Activated CD4-positive, alpha-beta T cell treated with anti-CD3 and anti-CD28 coated beads, Interleukin-2, amount 50 U/mL, for 24 hours (primary cell): ENCODE measurements around the gene XKR7.
"Not testable (repeated sequence)": the region's sequence is repeated elsewhere in the genome, so short reads cannot be mapped to it uniquely, and the experiment has no call there.

ENCODE experiments used
- DNase-seq, 2 donors: peaks; one replicate each; pipeline ENCODE4 v3.0.0-alpha.2; 2020; ENCODE audit warnings: low read depth in 1 of 2, low spot score in 1 of 2

Gene XKR7, protein sequence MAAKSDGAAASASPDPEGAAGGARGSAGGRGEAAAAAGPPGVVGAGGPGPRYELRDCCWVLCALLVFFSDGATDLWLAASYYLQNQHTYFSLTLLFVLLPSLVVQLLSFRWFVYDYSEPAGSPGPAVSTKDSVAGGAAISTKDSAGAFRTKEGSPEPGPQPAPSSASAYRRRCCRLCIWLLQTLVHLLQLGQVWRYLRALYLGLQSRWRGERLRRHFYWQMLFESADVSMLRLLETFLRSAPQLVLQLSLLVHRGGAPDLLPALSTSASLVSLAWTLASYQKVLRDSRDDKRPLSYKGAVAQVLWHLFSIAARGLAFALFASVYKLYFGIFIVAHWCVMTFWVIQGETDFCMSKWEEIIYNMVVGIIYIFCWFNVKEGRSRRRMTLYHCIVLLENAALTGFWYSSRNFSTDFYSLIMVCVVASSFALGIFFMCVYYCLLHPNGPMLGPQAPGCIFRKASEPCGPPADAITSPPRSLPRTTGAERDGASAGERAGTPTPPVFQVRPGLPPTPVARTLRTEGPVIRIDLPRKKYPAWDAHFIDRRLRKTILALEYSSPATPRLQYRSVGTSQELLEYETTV

DNA sequence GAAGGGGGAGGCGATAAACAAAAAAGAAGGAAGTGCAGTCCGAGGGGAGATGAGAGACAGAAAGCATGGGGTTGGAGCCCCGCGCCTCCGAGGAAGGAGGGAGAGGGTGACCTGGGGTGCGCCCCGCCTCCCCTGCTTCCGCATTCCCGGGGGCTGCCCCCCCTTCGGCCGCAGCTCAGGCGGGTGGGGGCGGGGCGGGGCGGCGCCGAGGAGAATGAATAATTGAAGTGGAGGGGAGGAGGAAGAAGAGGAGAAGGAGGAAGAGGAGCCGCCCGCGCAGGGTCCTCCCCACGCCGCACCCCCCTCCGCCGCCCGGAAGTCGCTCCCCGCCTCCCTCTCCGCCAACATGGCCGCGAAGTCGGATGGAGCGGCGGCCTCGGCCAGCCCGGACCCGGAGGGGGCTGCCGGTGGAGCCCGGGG lies at the start of gene XKR7:
XKR7 (plus strand) TSS at position 322 of the 420 bp plus-strand sequence; CDS start at position 347, 25 bp downstream.
- DNase-seq, result no peak

DNA sequence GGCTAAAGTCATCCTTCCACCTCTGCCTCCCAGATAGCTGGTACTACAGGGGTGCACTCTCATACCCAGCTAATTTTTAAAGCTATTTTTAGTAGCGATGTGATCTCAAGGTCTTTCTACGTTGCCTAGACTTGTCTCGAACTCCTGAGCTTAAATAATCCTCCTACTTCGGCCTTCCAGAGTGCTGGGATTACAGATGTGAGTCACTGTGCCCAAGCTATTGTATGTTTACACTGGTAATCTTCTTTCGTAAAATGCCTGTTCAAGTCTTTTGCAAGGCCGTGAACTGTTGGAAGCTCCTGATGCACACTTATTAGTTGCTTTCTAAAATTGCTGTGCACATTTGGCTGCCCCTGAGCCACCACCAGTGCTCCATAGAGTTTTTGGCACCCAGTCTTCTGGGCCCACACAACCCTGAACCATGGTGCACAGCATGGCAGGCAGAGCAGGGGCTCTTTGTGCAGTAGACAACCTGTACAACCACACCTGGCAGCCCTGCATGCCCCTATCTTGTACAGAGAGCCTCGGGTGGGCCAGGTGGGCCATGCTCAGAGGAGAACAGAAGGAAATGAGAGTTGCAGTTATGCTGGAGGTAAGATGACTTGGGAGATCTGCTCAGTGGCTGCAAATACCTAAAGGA lies 49.4 kb upstream of the XKR7 start:
- no peak for DNase-seq

- DNase-seq, result no peak
These were observed 48.4 kb upstream of the XKR7 start for GRCh38 chr20:31919410-31920155.

- no peak for DNase-seq
These were observed 47.6 kb upstream of the XKR7 start for GRCh38 chr20:31920275-31920855.

DNA sequence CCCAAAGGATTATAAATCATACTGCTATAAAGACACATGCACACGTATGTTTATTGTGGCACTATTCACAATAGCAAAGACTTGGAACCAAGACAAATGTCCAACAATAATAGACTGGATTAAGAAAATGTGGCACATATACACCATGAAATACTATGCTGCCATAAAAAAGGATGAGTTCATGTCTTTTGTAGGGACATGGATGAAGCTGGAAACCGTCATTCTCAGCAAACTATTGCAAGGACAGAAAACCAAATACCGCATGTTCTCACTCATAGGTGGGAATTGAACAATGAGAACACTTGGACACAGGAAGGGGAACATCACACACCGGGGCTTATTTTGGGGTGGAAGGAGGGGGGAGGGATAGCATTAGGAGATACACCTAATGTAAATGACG lies 46.5 kb upstream of the XKR7 start:
- DNase-seq, result not testable (repeated sequence)

DNA sequence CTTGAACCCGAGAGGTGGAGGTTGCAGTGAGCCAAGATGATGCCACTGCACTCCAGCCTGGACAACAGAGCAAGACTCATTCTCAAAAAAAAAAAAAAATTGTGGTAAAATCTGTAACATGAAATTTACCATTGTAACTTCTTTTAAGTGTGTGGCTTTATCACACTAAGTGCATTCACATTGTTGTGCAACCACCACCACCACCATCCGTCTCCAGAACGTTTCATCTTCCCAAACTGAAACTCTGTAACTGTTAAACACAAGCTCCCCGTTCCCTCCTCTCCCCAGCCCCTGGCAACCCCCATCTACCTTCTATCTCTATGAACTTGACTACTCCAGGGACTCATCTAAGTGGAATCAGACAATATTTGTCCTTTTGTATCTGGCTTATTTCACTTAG lies 45.8 kb upstream of the XKR7 start:
- DNase-seq, result no peak

DNA sequence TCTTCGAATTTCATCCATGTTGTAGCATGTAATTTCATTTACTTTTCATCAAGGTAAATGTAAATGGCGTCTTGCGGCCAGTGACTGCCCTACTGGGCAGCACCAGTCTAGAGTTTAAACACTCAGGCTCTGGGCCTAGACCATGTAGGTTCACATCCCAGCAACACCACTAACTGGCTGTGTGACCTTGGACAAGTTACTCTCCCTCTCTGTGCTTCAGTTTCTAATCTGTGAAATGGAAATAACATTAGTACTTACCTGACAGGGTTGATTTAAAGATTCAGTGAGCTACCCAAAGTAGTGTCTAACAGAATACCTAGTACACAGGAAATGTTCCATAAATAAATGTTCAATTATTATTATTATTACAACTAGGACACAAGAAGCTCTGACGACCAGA lies 45.4 kb upstream of the XKR7 start:
- no peak for DNase-seq

DNA sequence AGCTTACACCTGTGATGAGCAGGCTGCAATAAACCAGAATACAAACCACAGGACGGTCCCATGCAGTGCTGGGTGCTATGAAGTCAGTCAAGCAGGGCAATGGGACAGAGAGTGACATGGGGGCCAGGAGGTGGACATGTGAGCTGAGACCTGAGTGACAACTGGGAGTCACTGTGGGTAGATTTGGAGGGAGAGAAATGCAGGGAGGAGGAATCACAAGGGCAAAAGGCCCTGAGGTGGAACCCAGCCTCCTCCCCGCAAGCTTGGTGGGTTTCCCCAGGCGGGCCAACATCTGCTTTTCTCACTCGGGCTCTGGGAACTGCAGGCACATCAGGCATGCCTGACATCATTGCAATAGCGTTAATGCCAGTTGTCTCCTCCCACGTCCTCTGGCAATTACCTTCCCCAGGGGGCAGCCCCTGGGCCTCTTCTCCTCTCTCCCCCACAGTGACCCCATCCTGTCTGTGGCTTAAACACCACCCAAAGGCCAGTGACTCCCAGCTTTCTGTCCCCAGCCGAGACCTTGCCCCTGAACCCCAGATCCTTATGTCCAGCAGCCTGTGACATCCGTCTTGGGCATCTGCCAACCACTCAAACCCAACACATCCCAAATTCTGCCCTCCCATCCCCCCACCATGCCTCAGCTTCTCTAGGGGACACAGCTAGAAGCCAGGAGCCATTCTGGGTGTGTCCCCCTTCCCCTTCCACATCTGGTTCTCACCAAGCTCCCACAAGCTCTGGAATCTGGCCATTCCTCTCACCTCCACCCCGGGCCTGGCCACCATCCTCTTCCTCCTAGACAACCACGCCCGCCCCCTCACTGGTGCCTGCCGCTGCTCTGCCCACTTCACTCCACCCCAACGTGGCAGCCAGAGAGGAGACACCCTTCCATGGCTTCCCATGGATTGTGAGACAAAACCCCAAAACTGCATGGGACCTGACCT lies 44.3 kb upstream of the XKR7 start:
- no peak for DNase-seq

DNA sequence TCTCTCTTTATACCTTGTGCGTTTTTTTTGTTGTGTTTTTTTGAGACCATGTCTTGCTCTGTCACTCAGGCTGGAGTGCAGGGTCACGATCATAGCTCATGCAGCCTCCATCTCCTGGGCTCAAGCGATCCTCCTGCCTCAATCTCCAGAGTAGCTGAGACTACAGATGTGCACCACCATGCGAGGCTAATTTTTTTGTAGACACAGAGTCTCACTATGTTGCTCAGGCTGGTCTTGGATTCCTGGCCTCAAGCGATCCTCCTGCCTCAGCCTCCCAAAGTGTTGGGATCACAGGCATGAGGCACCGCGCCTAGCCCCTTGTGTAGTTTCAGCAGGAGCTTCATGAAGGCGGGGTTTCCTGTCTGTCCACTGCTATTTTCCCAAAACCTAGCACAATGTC lies 43.4 kb upstream of the XKR7 start:
- no peak for DNase-seq

DNA sequence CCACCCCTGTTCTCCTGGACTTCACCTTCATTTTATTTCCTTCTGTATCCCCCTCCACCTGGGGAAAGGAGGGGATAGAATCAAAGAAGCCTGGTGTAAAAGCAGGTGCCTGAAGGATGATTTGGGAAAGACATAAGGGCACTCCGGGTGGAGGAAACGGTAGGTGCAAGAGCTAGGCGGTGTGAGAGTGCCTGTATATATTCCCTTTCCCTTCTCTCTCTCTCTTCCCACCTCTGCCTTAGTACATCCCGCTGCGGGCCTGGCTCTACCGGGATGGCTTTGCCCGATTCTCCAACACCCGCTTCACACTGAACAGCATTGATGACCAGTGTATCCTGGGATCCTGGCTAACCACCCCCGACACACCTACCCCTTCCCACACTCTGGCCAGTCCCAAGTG lies 42.3 kb upstream of the XKR7 start:
- DNase-seq, result no peak

DNA sequence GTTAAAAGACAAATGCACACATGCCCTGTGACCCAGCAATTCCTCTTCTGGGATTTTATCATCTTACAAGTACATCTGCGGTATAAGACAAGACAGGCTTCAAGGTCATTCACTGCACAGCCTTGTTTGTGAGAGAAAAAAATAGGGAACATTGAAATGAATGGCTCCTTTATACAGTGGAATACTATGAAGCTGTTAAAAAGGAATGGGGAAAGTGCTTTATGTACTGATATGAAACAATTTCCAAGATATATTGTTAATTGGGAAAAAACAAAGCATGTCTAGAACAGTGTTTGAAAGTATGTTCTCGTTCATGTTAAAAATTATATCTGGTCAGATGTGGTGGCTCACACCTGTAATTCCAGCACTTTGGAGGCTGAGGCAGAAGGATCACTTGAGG lies 41.5 kb upstream of the XKR7 start:
- DNase-seq, result no peak

DNA sequence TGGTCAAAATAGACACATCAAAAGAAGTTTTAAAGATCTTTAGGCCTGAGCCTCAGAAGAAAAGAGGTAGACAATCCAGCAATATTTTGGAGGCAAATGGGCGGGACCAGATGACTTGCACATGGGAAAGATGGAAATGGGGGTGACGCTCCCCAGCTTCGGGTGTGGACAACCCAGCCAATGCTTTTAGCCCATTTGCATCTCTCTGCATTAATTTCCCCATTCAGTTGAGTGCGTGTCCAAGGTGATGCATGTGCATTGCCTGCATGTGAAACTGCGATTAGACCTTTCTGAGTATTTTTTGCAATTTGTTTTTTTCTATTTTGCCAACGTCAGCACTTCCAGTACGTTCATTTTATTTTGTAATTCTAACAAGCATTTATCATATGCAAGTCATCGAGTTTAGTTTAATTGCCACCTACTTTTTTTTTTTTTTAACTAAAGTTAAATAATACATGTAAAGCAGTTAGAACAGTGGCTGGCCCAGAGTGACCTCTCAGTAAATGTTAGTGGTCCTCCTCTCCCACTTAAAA lies 40.3 kb upstream of the XKR7 start:
- DNase-seq, result no peak

DNA sequence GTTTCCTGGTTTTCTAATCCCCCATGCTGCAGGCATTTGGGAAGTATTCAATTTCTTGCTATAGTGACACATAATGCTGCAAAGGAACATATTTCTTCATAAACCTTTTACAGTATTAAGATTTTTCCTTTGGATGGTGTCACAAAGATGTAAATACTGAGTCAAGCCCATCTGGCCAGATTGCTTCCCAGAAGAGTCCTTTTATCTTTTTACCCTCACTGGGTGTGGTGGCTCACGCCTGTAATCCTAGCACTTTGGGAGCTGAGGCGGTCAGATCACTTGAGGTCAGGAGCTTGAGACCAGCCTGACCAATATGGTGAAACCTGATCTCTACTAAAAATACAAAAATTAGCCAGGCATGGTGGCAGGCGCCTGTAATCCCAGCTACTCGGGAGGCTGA lies 38.3 kb upstream of the XKR7 start:
- not testable (repeated sequence) for DNase-seq

DNA sequence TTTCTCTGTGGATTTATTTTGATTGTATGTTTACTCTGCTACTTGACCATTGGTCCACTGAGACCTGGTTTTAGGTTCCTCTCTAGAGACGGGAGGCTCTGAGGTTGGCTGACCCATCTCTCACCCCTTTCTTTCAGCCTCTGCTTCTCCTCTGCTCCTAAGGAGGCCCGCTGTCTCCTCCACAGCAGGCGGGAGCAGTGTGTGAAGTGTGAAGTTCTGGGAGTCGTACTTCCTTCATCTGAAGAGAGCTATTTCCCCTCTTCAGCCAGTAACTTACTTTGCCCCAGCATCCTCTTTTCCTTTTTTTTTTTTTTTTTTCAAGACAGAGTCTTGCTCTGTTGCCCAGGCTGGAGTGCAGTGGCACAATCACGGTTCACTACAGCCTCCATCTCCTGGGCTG lies 37.2 kb upstream of the XKR7 start:
- no peak for DNase-seq

GRCh38 chr20:31933698-31934097 lies 34.3 kb upstream of the XKR7 start:
- DNase-seq, result no peak

DNA sequence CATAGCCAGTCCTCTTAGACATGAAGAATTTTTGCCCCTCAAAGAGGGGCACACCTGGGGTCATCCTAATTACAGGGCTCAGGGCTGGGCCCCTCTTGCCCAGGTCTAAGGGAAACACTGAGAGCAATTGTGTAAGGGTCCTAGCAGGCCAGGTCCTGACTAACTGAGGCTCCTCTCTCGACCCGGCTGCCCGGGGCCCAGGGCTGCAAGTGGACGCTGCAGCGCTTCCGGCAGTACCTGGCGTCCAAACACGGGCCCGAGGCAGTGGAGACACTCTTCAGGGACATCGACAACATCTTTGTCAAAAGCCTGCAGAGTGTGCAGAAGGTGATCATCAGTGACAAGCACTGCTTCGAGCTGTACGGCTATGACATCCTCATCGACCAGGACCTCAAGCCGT lies 33.5 kb upstream of the XKR7 start:
- no peak for DNase-seq

- DNase-seq, result no peak
These were observed 32.8 kb upstream of the XKR7 start for GRCh38 chr20:31934968-31935764.

DNA sequence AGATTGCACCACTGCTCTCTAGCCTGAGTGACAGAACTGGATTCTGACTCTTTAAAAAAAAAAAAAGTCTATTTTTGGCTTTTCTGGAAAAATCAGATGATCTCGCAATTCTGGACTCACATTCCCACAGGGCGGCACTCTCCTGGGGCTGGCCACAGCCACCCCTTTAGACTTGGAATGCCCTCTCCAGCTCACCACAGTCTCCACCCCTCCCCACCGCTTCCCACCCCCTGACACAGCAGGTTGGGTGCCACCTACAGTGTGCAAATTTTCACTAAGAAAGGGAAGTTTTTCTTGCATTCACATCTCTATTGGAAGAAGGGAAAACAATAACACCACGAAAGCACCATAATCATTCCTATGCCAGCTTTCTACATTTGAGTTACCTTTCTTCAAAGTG lies 31.5 kb upstream of the XKR7 start:
- no peak for DNase-seq

GRCh38 chr20:31937820-31938219 lies 30.1 kb upstream of the XKR7 start:
- DNase-seq, result no peak
